ENCODE measurements around the gene PAWR. TPM values are rescaled to one million over a fixed set of nuclear protein-coding genes. Genes with fewer than 3 reads are reported as not detected.
"Not testable (repeated sequence)": the region's sequence is repeated elsewhere in the genome, so short reads cannot be mapped to it uniquely, and the experiment has no call there.

The PAWR gene
- total RNA-seq, 8 experiments from 2014 or later, result 15.2 to 35.5 (median 18.6) TPM

GRCh38 chr12:79692860-79693577 is 2.3 kb upstream of the PAWR start:
- no peak overlapping the region for H3K27ac ChIP-seq
- no peak overlapping the region for H3K4me3 ChIP-seq
- 36 to 81% (median 64%) methylated on average over 1 to 6 of the region's 6 CpGs; no CpG with 5 or more reads in 1 of the 10 experiments for WGBS, 10 experiments
- peaks cover 3 to 13% of the 10 kb centered on the region in 2 donors for H3K4me1 ChIP-seq (replicated peaks in 1 of 2)
- no peak for ATAC-seq (replicated peaks in 6 of 8)
- in situ Hi-C loops (cut with MboI; ENCODE audit: low pct_unique_long_range_greater_than_20kb in 2 of 9, low sequenced_read_pairs in 9 of 9, unreplicated experiment in 9 of 9), result no loop called here

- in situ Hi-C loops (cut with MboI; ENCODE audit: low pct_unique_long_range_greater_than_20kb in 2 of 9, low sequenced_read_pairs in 9 of 9, unreplicated experiment in 9 of 9), result no loop called here
- Histone ChIP-seq H3K4me1 (replicated peaks in 1 of 2) (peaks cover 4 to 23% of the 10 kb centered on the region in 2 donors), H3K4me3 (peak overlapping the region; percentile 80 to 97 (median 87)), H3K27ac (peak overlapping the region; percentile 1 to 18)
- ATAC-seq (replicated peaks in 6 of 8), result peak; percentile 19 to 44 (median 30)
- 0 to 56% (median 7%) methylated on average over 1 to 8 of the region's 11 CpGs for WGBS, 10 experiments
Measured at GRCh38 chr12:79691511-79692248, 916 bp upstream of the PAWR start.

- peak; percentile 9 to 35 (median 18) for ATAC-seq (replicated peaks in 6 of 8)
- H3K4me3 ChIP-seq, result peak overlapping the region; percentile 80 to 97 (median 87)
- WGBS, 10 experiments, result 0% methylated on average over 3 to 4 of the region's 45 CpGs; no CpG with 5 or more reads in 8 of the 10 experiments
- in situ Hi-C loops (cut with MboI; ENCODE audit: low pct_unique_long_range_greater_than_20kb in 2 of 9, low sequenced_read_pairs in 9 of 9, unreplicated experiment in 9 of 9), result no loop called here
- H3K27ac ChIP-seq, result peak overlapping the region in 1 of 2 donors; percentile 77
- H3K4me1 ChIP-seq (replicated peaks in 1 of 2), result peaks cover 12 to 24% of the 10 kb centered on the region in 2 donors
Measured at GRCh38 chr12:79690142-79690637, 574 bp downstream of the PAWR start.

- peak overlapping the region; percentile 80 to 97 (median 87) for H3K4me3 ChIP-seq
- peak; percentile 2 to 26 (median 4) for ATAC-seq (replicated peaks in 6 of 8)
- in situ Hi-C loops (cut with MboI; ENCODE audit: low pct_unique_long_range_greater_than_20kb in 2 of 9, low sequenced_read_pairs in 9 of 9, unreplicated experiment in 9 of 9), result no loop called here
- 0 to 3% (median 0%) methylated on average over 1 to 5 of the region's 66 CpGs; no CpG with 5 or more reads in 4 of the 10 experiments for WGBS, 10 experiments
- H3K4me1 ChIP-seq (replicated peaks in 1 of 2), result peaks cover 12 to 24% of the 10 kb centered on the region in 2 donors
- peak overlapping the region in 1 of 2 donors; percentile 77 for H3K27ac ChIP-seq
Measured at GRCh38 chr12:79689477-79690141, 1.2 kb downstream of the PAWR start.

GRCh38 chr12:79689061-79689476 is 1.7 kb downstream of the PAWR start:
- WGBS, 10 experiments, result 0 to 11% (median 0%) methylated on average over 1 to 6 of the region's 6 CpGs; no CpG with 5 or more reads in 1 of the 10 experiments
- peak overlapping the region in 1 of 2 donors; percentile 77 for H3K27ac ChIP-seq
- ATAC-seq (replicated peaks in 6 of 8), result no peak
- peaks cover 12 to 24% of the 10 kb centered on the region in 2 donors for H3K4me1 ChIP-seq (replicated peaks in 1 of 2)
- H3K4me3 ChIP-seq, result peak overlapping the region; percentile 80 to 97 (median 87)
- in situ Hi-C loops (cut with MboI; ENCODE audit: low pct_unique_long_range_greater_than_20kb in 2 of 9, low sequenced_read_pairs in 9 of 9, unreplicated experiment in 9 of 9), result no loop called here

GRCh38 chr12:79688376-79689060 is 2.2 kb downstream of the PAWR start:
- in situ Hi-C loops (cut with MboI; ENCODE audit: low pct_unique_long_range_greater_than_20kb in 2 of 9, low sequenced_read_pairs in 9 of 9, unreplicated experiment in 9 of 9), result no loop called here
- no peak overlapping the region for H3K27ac ChIP-seq
- 0 to 33% (median 8%) methylated on average over 3 to 6 of the region's 6 CpGs; no CpG with 5 or more reads in 1 of the 10 experiments for WGBS, 10 experiments

GRCh38 chr12:79687711-79688260 is 3.0 kb downstream of the PAWR start:
- 0 to 75% (median 14%) methylated on average over 1 to 3 of the region's 3 CpGs for WGBS, 10 experiments
- in situ Hi-C loops (cut with MboI; ENCODE audit: low pct_unique_long_range_greater_than_20kb in 2 of 9, low sequenced_read_pairs in 9 of 9, unreplicated experiment in 9 of 9), result no loop called here
- Histone ChIP-seq H3K4me1 (replicated peaks in 1 of 2) (peaks cover 12 to 24% of the 10 kb centered on the region in 2 donors), H3K4me3 (peak overlapping the region; percentile 80 to 97 (median 87)), H3K27ac (no peak overlapping the region)
- ATAC-seq (replicated peaks in 6 of 8), result no peak

More at GRCh38 chr12:79688376-79689060, 2.2 kb downstream of the PAWR start:
- ATAC-seq (replicated peaks in 6 of 8), result no peak
- Histone ChIP-seq H3K4me1 (replicated peaks in 1 of 2) (peaks cover 12 to 24% of the 10 kb centered on the region in 2 donors), H3K4me3 (peak overlapping the region; percentile 80 to 97 (median 87))

- Histone ChIP-seq H3K27ac (no peak overlapping the region), H3K4me3 (no peak overlapping the region), H3K4me1 (replicated peaks in 1 of 2) (peaks cover 9 to 16% of the 10 kb centered on the region in 2 donors)
- 34 to 86% (median 57%) methylated on average over 1 to 2 of the region's 2 CpGs; no CpG with 5 or more reads in 1 of the 10 experiments for WGBS, 10 experiments
- ATAC-seq (replicated peaks in 6 of 8), result no peak
- in situ Hi-C loops (cut with MboI; ENCODE audit: low pct_unique_long_range_greater_than_20kb in 2 of 9, low sequenced_read_pairs in 9 of 9, unreplicated experiment in 9 of 9), result no loop called here
Measured at GRCh38 chr12:79686171-79686570, 4.6 kb downstream of the PAWR start.

GRCh38 chr12:79685068-79685467 is 5.7 kb downstream of the PAWR start:
- WGBS, 10 experiments, result 0 to 100% (median 52%) methylated on average over 1 of the region's 1 CpG; no CpG with 5 or more reads in 2 of the 10 experiments
- H3K27ac ChIP-seq, result no peak overlapping the region
- peaks cover 9 to 16% of the 10 kb centered on the region in 2 donors for H3K4me1 ChIP-seq (replicated peaks in 1 of 2)

GRCh38 chr12:79684338-79684737 is 6.4 kb downstream of the PAWR start:
- H3K27ac ChIP-seq; in situ Hi-C loops (cut with MboI; ENCODE audit: low pct_unique_long_range_greater_than_20kb in 2 of 9, low sequenced_read_pairs in 9 of 9, unreplicated experiment in 9 of 9); H3K4me3 ChIP-seq; ATAC-seq (replicated peaks in 6 of 8): not testable (repeated sequence)
- peaks cover 9 to 18% of the 10 kb centered on the region in 2 donors for H3K4me1 ChIP-seq (replicated peaks in 1 of 2)
- WGBS, 10 experiments, result 84 to 100% (median 94%) methylated on average over 2 to 5 of the region's 5 CpGs

More at GRCh38 chr12:79685068-79685467, 5.7 kb downstream of the PAWR start:
- in situ Hi-C loops (cut with MboI; ENCODE audit: low pct_unique_long_range_greater_than_20kb in 2 of 9, low sequenced_read_pairs in 9 of 9, unreplicated experiment in 9 of 9), result no loop called here
- no peak overlapping the region for H3K4me3 ChIP-seq
- no peak for ATAC-seq (replicated peaks in 6 of 8)

GRCh38 chr12:79682593-79682992 is 8.2 kb downstream of the PAWR start:
- in situ Hi-C loops (cut with MboI; ENCODE audit: low pct_unique_long_range_greater_than_20kb in 2 of 9, low sequenced_read_pairs in 9 of 9, unreplicated experiment in 9 of 9), result no loop called here
- H3K4me1 ChIP-seq (replicated peaks in 1 of 2), result peaks cover 12 to 19% of the 10 kb centered on the region in 2 donors
- 0 to 100% (median 43%) methylated on average over 1 of the region's 1 CpG; no CpG with 5 or more reads in 3 of the 10 experiments for WGBS, 10 experiments
- ATAC-seq (replicated peaks in 6 of 8), result no peak
- no peak overlapping the region for H3K4me3 ChIP-seq
- H3K27ac ChIP-seq, result no peak overlapping the region
